NCI-H2227 (cell line): ENCODE measurements around the gene KLK3.
"Not testable (repeated sequence)": the region's sequence is repeated elsewhere in the genome, so short reads cannot be mapped to it uniquely, and the experiment has no call there.

Experiments
- DNase-seq: peaks from one replicate; lab custom pipeline; 2025; ENCODE audit not compliant: unreplicated experiment; lab: John Stamatoyannopoulos, UW

KLK3 gene

GRCh38 chr19:50859849-50860248, 5.1 kb downstream of the KLK3 start:
- DNase-seq, result no peak

GRCh38 chr19:50861010-50861409, 6.3 kb downstream of the KLK3 start:
- no peak for DNase-seq

GRCh38 chr19:50861496-50862286, 7.0 kb downstream of the KLK3 start:
- no peak for DNase-seq

- no peak for DNase-seq
Observed at GRCh38 chr19:50869479-50869878, 14.8 kb downstream of the KLK3 start.

- DNase-seq, result no peak
Observed at GRCh38 chr19:50870417-50871089, 15.8 kb downstream of the KLK3 start.

- DNase-seq, result no peak
Observed at GRCh38 chr19:50873056-50873455, 18.3 kb downstream of the KLK3 start, which contains the start of gene KLK2. Gene KLK2 (plus strand): TSS chr19:50873439. CDS start chr19:50873474, 35 bp downstream.

- DNase-seq, result no peak
Observed at GRCh38 chr19:50874211-50874610, 19.5 kb downstream of the KLK3 start.

GRCh38 chr19:50875795-50876422, 21.2 kb downstream of the KLK3 start:
- no peak for DNase-seq

- DNase-seq, result no peak
Observed at GRCh38 chr19:50876456-50876855, 21.7 kb downstream of the KLK3 start.

GRCh38 chr19:50877338-50877737, 22.6 kb downstream of the KLK3 start:
- DNase-seq, result no peak

- DNase-seq, result no peak
Observed at GRCh38 chr19:50878851-50879250, 24.1 kb downstream of the KLK3 start.

- DNase-seq, result no peak
Observed at GRCh38 chr19:50880241-50880640, 25.5 kb downstream of the KLK3 start.

GRCh38 chr19:50882188-50882587, 27.5 kb downstream of the KLK3 start:
- no peak for DNase-seq

GRCh38 chr19:50889638-50890037, 34.9 kb downstream of the KLK3 start:
- no peak for DNase-seq

GRCh38 chr19:50890422-50891252, 35.9 kb downstream of the KLK3 start:
- DNase-seq, result no peak

- DNase-seq, result no peak
Observed at GRCh38 chr19:50891253-50891625, 36.5 kb downstream of the KLK3 start.

- no peak for DNase-seq
Observed at GRCh38 chr19:50893047-50893736, 38.5 kb downstream of the KLK3 start.

- no peak for DNase-seq
Observed at GRCh38 chr19:50894478-50895356, 40.0 kb downstream of the KLK3 start.

- DNase-seq, result not testable (repeated sequence)
Observed at GRCh38 chr19:50896089-50896590, 41.4 kb downstream of the KLK3 start.
